Measurements from ENCODE around the gene LIPT2.
A peak's percentile ranks its signal among the peaks of the same experiment; 100 is the strongest.
"Not testable (repeated sequence)": the region's sequence is repeated elsewhere in the genome, so short reads cannot be mapped to it uniquely, and the experiment has no call there.

LIPT2 gene

GRCh38 chr11:74492974-74493790 is at the start of gene LIPT2:
Gene LIPT2 (minus strand): TSS chr11:74493724. CDS start chr11:74493703, 21 bp downstream.
- DNase-seq: peak; percentile 78 to 90

- DNase-seq: no peak
Measured at GRCh38 chr11:74541466-74541865, 47.9 kb upstream of the LIPT2 start.

- no peak for DNase-seq
Measured at GRCh38 chr11:74540270-74540669, 46.7 kb upstream of the LIPT2 start.

GRCh38 chr11:74538680-74539079 is 45.2 kb upstream of the LIPT2 start:
- no peak for DNase-seq

GRCh38 chr11:74535371-74536160 is 42.0 kb upstream of the LIPT2 start:
- DNase-seq: no peak

- DNase-seq: not testable (repeated sequence)
Measured at GRCh38 chr11:74534946-74535275, 41.4 kb upstream of the LIPT2 start.

GRCh38 chr11:74534216-74534945 is 40.9 kb upstream of the LIPT2 start:
- DNase-seq: no peak

GRCh38 chr11:74533421-74533820 is 39.9 kb upstream of the LIPT2 start:
- DNase-seq: no peak

GRCh38 chr11:74532501-74533246 is 39.1 kb upstream of the LIPT2 start:
- no peak for DNase-seq

GRCh38 chr11:74524978-74525377 is 31.5 kb upstream of the LIPT2 start:
- no peak for DNase-seq

- DNase-seq: no peak
Measured at GRCh38 chr11:74524501-74524900, 31.0 kb upstream of the LIPT2 start.

- no peak for DNase-seq
Measured at GRCh38 chr11:74522776-74523175, 29.3 kb upstream of the LIPT2 start.

- no peak for DNase-seq
Measured at GRCh38 chr11:74521666-74522252, 28.2 kb upstream of the LIPT2 start.

- DNase-seq: no peak
Measured at GRCh38 chr11:74520927-74521665, 27.6 kb upstream of the LIPT2 start.

GRCh38 chr11:74520316-74520715 is 26.8 kb upstream of the LIPT2 start:
- DNase-seq: no peak

- DNase-seq: no peak
Measured at GRCh38 chr11:74519710-74520109, 26.2 kb upstream of the LIPT2 start.

- DNase-seq: not testable (repeated sequence)
Measured at GRCh38 chr11:74517592-74517991, 24.1 kb upstream of the LIPT2 start.

- DNase-seq: no peak
Measured at GRCh38 chr11:74507582-74507981, 14.1 kb upstream of the LIPT2 start.

- DNase-seq: no peak
Measured at GRCh38 chr11:74506823-74507222, 13.3 kb upstream of the LIPT2 start.

- no peak for DNase-seq
Measured at GRCh38 chr11:74505911-74506310, 12.4 kb upstream of the LIPT2 start.

- no peak for DNase-seq
Measured at GRCh38 chr11:74504100-74504691, 10.7 kb upstream of the LIPT2 start.

Data from bone marrow (tissue), 2 donors.